ENCODE data around the gene GNAI3.

GNAI3 gene

DNA sequence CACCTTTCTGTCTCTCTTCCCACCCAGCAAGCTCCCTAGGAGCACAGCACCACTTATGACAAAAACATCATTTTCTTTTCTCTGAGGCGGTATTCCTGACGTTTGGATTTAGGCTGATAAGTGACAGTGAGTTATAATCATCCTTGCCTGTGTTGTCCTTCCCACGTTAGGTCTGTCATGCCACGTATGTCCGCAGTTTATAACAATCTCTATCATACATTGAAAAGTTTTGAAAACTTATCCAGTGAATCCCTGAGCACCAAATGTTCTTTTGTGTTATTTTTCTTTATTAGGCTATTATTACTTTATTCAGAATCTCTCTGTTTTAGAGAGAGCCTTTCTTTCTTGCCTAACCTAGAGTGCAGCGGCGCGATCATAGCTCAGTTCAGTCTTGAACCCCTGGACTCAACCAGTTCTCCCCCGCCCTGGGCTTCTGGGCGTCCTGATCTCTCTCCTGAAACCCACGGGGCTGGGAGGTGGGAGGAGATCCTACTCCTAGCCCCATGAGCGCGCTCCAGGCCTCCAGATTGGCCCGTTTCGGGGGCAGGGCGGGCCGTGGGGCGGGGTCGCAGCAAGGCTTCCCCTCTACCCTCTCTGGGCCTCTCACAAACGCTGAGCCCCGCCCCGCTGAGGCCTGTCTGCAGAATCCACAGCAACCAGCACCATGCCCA, 119.2 kb downstream of the GNAI3 start, which contains the start of gene GSTM2:
TSS of gene GSTM2 (plus strand) at position 606 of the 671 bp plus-strand sequence. CDS start at position 665, 59 bp downstream.
- DNase-seq, result peak; percentile 84
